Activated CD8-positive, alpha-beta memory T cell treated with anti-CD3 and anti-CD28 coated beads, Interleukin-2, amount 50 U/mL, for 24 hours (primary cell): Measurements from ENCODE around the gene SFRP2.

Source experiments
- DNase-seq: peaks from one replicate; pipeline ENCODE4 v3.0.0-alpha.2; 2020; ENCODE audit errors: extremely low read depth

The SFRP2 gene

GRCh38 chr4:153788413-153789276 lies at the start of gene SFRP2:
TSS of gene SFRP2 (minus strand) at chr4:153789083. CDS start at chr4:153788835, 248 bp downstream.
- DNase-seq: no peak

- no peak for DNase-seq
Measured at GRCh38 chr4:153838564-153838963, 49.7 kb upstream of the SFRP2 start.

GRCh38 chr4:153834901-153835300 lies 46.0 kb upstream of the SFRP2 start:
- no peak for DNase-seq

- DNase-seq: no peak
Measured at GRCh38 chr4:153832720-153833287, 43.9 kb upstream of the SFRP2 start.

- DNase-seq: no peak
Measured at GRCh38 chr4:153832054-153832453, 43.2 kb upstream of the SFRP2 start.

- DNase-seq: no peak
Measured at GRCh38 chr4:153831245-153831644, 42.4 kb upstream of the SFRP2 start.

GRCh38 chr4:153825691-153826090 lies 36.8 kb upstream of the SFRP2 start:
- no peak for DNase-seq

GRCh38 chr4:153825126-153825525 lies 36.2 kb upstream of the SFRP2 start:
- DNase-seq: no peak

GRCh38 chr4:153824501-153824900 lies 35.6 kb upstream of the SFRP2 start:
- DNase-seq: no peak

- DNase-seq: no peak
Measured at GRCh38 chr4:153823483-153823882, 34.6 kb upstream of the SFRP2 start.

GRCh38 chr4:153822316-153822715 lies 33.4 kb upstream of the SFRP2 start:
- DNase-seq: no peak

GRCh38 chr4:153817466-153817865 lies 28.6 kb upstream of the SFRP2 start:
- DNase-seq: no peak

GRCh38 chr4:153816542-153816941 lies 27.7 kb upstream of the SFRP2 start:
- DNase-seq: no peak

- no peak for DNase-seq
Measured at GRCh38 chr4:153814789-153815188, 25.9 kb upstream of the SFRP2 start.

GRCh38 chr4:153809916-153810810 lies 21.3 kb upstream of the SFRP2 start:
- no peak for DNase-seq

- no peak for DNase-seq
Measured at GRCh38 chr4:153809307-153809706, 20.4 kb upstream of the SFRP2 start.

GRCh38 chr4:153808175-153808574 lies 19.3 kb upstream of the SFRP2 start:
- no peak for DNase-seq

- DNase-seq: no peak
Measured at GRCh38 chr4:153806073-153806472, 17.2 kb upstream of the SFRP2 start.

GRCh38 chr4:153804722-153805121 lies 15.8 kb upstream of the SFRP2 start:
- no peak for DNase-seq

GRCh38 chr4:153799694-153800074 lies 10.8 kb upstream of the SFRP2 start:
- no peak for DNase-seq

GRCh38 chr4:153798901-153799693 lies 10.2 kb upstream of the SFRP2 start:
- no peak for DNase-seq

GRCh38 chr4:153798420-153798819 lies 9.5 kb upstream of the SFRP2 start:
- DNase-seq: no peak
